K562 (cell line): ENCODE measurements around the gene MYO18B. TPM values are rescaled to one million over a fixed set of nuclear protein-coding genes. Genes with fewer than 3 reads are reported as not detected.

Source experiments
- ATAC-seq: fragments of 200-7000 bp; cut with Tn5 transposase; 3 replicates; pipeline ENCODE4 v1.9.1; 2020; ENCODE audit warnings: moderate library complexity
- BruUV-seq: library from RNA; stranded (reverse); fragments of 400-500 nt; replicated peaks from 2 replicates; lab custom pipeline; 2021; lab: Mats Ljungman, UMichigan
- CTCF ChIA-PET: fragments of 300-600 bp; formaldehyde crosslinking; extraction: SDS; loops from one replicate; lab custom pipeline; 2021; ENCODE audit warnings: low intra/inter-chr PET ratio; lab: Yijun Ruan, JAX
- POLR2A ChIA-PET: fragments of 300-600, 350-650 bp; sonication (Branson Sonifier 250); formaldehyde crosslinking; extraction: SDS; loops from one replicate; lab custom pipeline; 2021; ENCODE audit warnings: antibody characterized with exemption, inconsistent platforms; lab: Yijun Ruan, JAX
- DNase-seq, 4 experiments: peaks; one replicate each; pipeline versions ENCODE4 v3.0.0 to v3.0.0-alpha.2; 2011 to 2018; ENCODE audit warnings: low spot score in 3 of 4, mixed read lengths in 3 of 4; ENCODE audit errors: extremely low read depth in 1 of 4
- FAIRE-seq: peaks from 2 replicates; lab custom pipeline; 2011; peaks lifted over from hg19 to GRCh38; lab: Jason Lieb, UNC
- H2AFZ ChIP-seq: 2 replicates; pipeline ENCODE4 v1.6.0; 2011; ENCODE audit warnings: low read depth, low read length, control low read depth, inconsistent platforms
- H3K27ac ChIP-seq: fragments of 200-600 bp; 3 replicates; pipeline ENCODE4 v1.8.0; 2011; ENCODE audit warnings: low read depth, mild to moderate bottlenecking, control low read depth, inconsistent platforms, low read length, moderate library complexity, mixed read lengths; ENCODE audit errors: extremely low read depth
- H3K27me3 ChIP-seq, 2 experiments: fragments of 300-600 bp in 1 of 2; 2 replicates in 1 of 2; 3 replicates in 1 of 2; pipeline versions ENCODE4 v1.6.0 to v1.8.0; 2011; ENCODE audit warnings: inconsistent platforms in 2 of 2, low read length in 2 of 2, mild to moderate bottlenecking in 1 of 2, mixed read lengths in 1 of 2, moderate library complexity in 1 of 2; ENCODE audit not compliant: control insufficient read depth in 2 of 2, insufficient read depth in 2 of 2
- H3K36me3 ChIP-seq: fragments of 300-600 bp; 3 replicates; pipeline ENCODE4 v1.8.0; 2011; ENCODE audit warnings: mild to moderate bottlenecking, low read length, inconsistent platforms; ENCODE audit not compliant: control insufficient read depth, insufficient read depth
- H3K4me1 ChIP-seq, 2 experiments: fragments of 200-600 bp in 1 of 2; replicated peaks in 1 of 2; 2 replicates in 1 of 2; 3 replicates in 1 of 2; pipeline versions ENCODE4 v1.5.1 to v1.8.0; 2011; ENCODE audit warnings: inconsistent platforms in 2 of 2, low read length in 2 of 2, mild to moderate bottlenecking in 1 of 2, mixed read lengths in 1 of 2, moderate library complexity in 1 of 2; ENCODE audit not compliant: control insufficient read depth in 2 of 2, insufficient read depth in 2 of 2
- H3K4me2 ChIP-seq: 2 replicates; pipeline ENCODE4 v1.6.1; 2011; ENCODE audit warnings: low read length, control low read depth, inconsistent platforms, mixed read lengths; ENCODE audit not compliant: insufficient read depth
- H3K4me3 ChIP-seq: fragments of 200-600 bp; sonication (generic), shearing (Covaris generic); 2 replicates; pipeline ENCODE4 v1.5.1; 2016; ENCODE audit warnings: control low read depth, inconsistent platforms
- H3K79me2 ChIP-seq: fragments of 200-600 bp; 3 replicates; pipeline ENCODE4 v1.8.0; 2011; ENCODE audit warnings: low read length, inconsistent platforms; ENCODE audit not compliant: control insufficient read depth, insufficient read depth
- H3K9ac ChIP-seq, 2 experiments: 2 replicates each; pipeline versions ENCODE4 v1.6.0 to v1.6.1; 2011; ENCODE audit warnings: low read depth in 2 of 2, low read length in 2 of 2, control low read depth in 1 of 2, inconsistent platforms in 1 of 2, mild to moderate bottlenecking in 1 of 2, mixed read lengths in 1 of 2; ENCODE audit not compliant: insufficient read depth in 1 of 2
- H3K9me1 ChIP-seq: one replicate; pipeline ENCODE4 v1.6.0; 2011; ENCODE audit warnings: inconsistent platforms, mild to moderate bottlenecking, low read length, moderate library complexity; ENCODE audit not compliant: control insufficient read depth, insufficient read depth
- H3K9me3 ChIP-seq: replicated peaks from 2 replicates; pipeline ENCODE4 v1.5.1; 2011; ENCODE audit warnings: low read depth, low read length, inconsistent platforms; ENCODE audit not compliant: control insufficient read depth, insufficient read depth
- H4K20me1 ChIP-seq: replicated peaks from 2 replicates; pipeline ENCODE4 v1.6.1; 2011; ENCODE audit warnings: low read length, inconsistent platforms, mixed read lengths; ENCODE audit not compliant: control insufficient read depth, insufficient read depth
- BCOR ChIP-seq: fragments of 450-650 bp; IDR thresholded peaks from 2 replicates; pipeline ENCODE4 v1.6.1; 2016
- GTF2A2 ChIP-seq: IDR thresholded peaks from 2 replicates; pipeline ENCODE4 v1.6.1; 2016; ENCODE audit warnings: mild to moderate bottlenecking, missing genetic modification characterization, missing compliant biosample characterization
- NCOA4 ChIP-seq: fragments of 450-650 bp; IDR thresholded peaks from 2 replicates; pipeline ENCODE4 v1.6.1; 2018; ENCODE audit warnings: mild to moderate bottlenecking; ENCODE audit not compliant: partially characterized antibody
- RBM25 ChIP-seq: fragments of 200-400 bp; formaldehyde crosslinking; IDR thresholded peaks from 2 replicates; pipeline ENCODE4 v1.6.1; 2018; ENCODE audit warnings: low read length, low read depth, moderate library complexity; ENCODE audit not compliant: severe bottlenecking
- REST ChIP-seq, 2 experiments: fragments of 450-650 bp; formaldehyde crosslinking in 1 of 2; IDR thresholded peaks; 2 replicates each; pipeline versions ENCODE4 v1.4.0 to v1.6.1; 2014 to 2020; ENCODE audit warnings: mild to moderate bottlenecking in 2 of 2, borderline replicate concordance in 1 of 2, low read depth in 1 of 2
- ZFP36 ChIP-seq: fragments of 150-350 bp; IDR thresholded peaks from 2 replicates; pipeline ENCODE4 v1.6.1; 2018; ENCODE audit warnings: low read length, low read depth; ENCODE audit not compliant: partially characterized antibody
- WGBS: fragments of 100-300 bp; shearing (Covaris generic); methylation state at CpG from one replicate; pipeline ENCODE4 v1.1.6; 2016; ENCODE audit warnings: low coverage, mixed read lengths; ENCODE audit not compliant: insufficient coverage; ENCODE audit errors: missing lambda C conversion rate; 5-methylcytosine and 5-hydroxymethylcytosine counted together
- in situ Hi-C: fragments of 300-500 bp; cut with MboI; formaldehyde crosslinking; loops from 4 replicates; pipeline ENCODE4 v1.15.0; 2018; ENCODE audit warnings: inconsistent platforms, mixed read lengths
- intact Hi-C: fragments of 100-400 bp; cut with micrococcal nuclease; formaldehyde crosslinking; loops from 2 replicates; pipeline ENCODE4 v1.14.2; 2022
- polyA plus RNA-seq, 8 experiments: library from polyadenylated mRNA; depleted of rRNA in 4 of 8; stranded (reverse) in 5 of 8; unstranded in 3 of 8; fragments of >200 nt; fragmentation: Nextera tagmentation in 2 of 8; fragmentation: Illumina TruSeq in 1 of 8; extraction: Ambion mirVana in 2 of 8; extraction: Trizol in 1 of 8; gene quantifications; 2 replicates each; pipeline versions ENCODE4 v1.2.1 to v1.2.3, GENCODE V29; 2011 to 2014; ENCODE audit warnings: inconsistent platforms in 1 of 8, missing spikeins in 1 of 8
- total RNA-seq, 7 experiments: library from RNA; depleted of rRNA in 6 of 7; stranded (reverse); fragments of >200 nt in 6 of 7; fragmentation: Illumina TruSeq in 2 of 7; extraction: Trizol in 2 of 7; gene quantifications; 2 replicates each; pipeline versions ENCODE4 v1.2.1 to v1.2.3, GENCODE V29; 2011 to 2021; ENCODE audit warnings: low replicate concordance in 1 of 7

MYO18B gene
- total and polyA plus RNA-seq, 9 of the 15 experiments (the other 6 are each of a cell fraction or from before 2014, with no cell fraction given), result 0.06 to 7.0 (median 4.3) TPM

DNA sequence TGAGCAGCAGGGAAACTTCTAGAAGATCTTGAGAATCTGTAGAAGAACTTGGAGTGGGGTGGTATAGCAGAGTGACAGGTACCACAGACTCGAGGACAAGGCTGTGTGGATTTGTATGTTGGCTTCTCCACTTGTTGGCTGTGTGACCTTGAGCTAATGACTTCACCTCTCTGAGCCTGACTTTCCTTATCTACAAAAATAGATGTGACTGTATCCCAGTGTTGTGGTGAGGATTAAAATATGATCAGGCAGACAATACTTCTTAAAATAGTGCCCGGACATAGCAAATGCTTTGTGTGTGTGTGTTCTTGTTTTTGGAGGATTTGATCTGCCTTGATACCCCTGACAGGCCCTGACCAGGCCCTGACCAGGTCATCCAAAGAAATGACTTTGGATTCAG, 40.8 kb downstream of the MYO18B start:
- Histone ChIP-seq H3K4me3 (no peak overlapping the region), H3K27ac (no peak overlapping the region), H3K4me2 (no peak overlapping the region), H3K9ac (no peak overlapping the region), H2AFZ (no peak overlapping the region), H3K9me3 (no peaks in the 10 kb centered on the region), H3K27me3 (no peaks in the 10 kb centered on the region), H3K79me2 (no peaks in the 10 kb centered on the region), H3K9me1 (no peaks in the 10 kb centered on the region), H3K36me3 (peaks cover 28% of the 10 kb centered on the region), H3K4me1 (no peaks in the 10 kb centered on the region), H4K20me1 (no peaks in the 10 kb centered on the region; the same call in none of the 2 replicates)
- FAIRE-seq, result no peak
- no peak for ATAC-seq
- ChIA-PET POLR2A (no interaction called here), CTCF (no interaction called here)
- in situ Hi-C loops, result no loop called here
- TF ChIP-seq REST (IDR thresholded peaks at IDR 0.05; ENCODE audit: borderline replicate concordance), result no peak
- no peak for TF ChIP-seq REST (CRISPR knock-in tag; IDR thresholded peaks at IDR 0.05; ENCODE audit: low read depth)
- TF ChIP-seq NCOA4, result no peak
- peak; percentile 60 for TF ChIP-seq RBM25
- no peak for TF ChIP-seq GTF2A2
- TF ChIP-seq ZFP36, result peak; percentile 66
- peak; percentile 54; the same call in 1 of the 2 replicates for TF ChIP-seq BCOR
- intact Hi-C loops, result no loop called here
- no TSS peak for BruUV-seq
- DNase-seq, result no peak
- 55% methylated on average over 2 of the region's 2 CpGs for WGBS
